ENCODE measurements around the gene XRN2.

Gene XRN2

GRCh38 chr20:21303061-21303871, at the start of gene XRN2:
Gene XRN2 (plus strand): TSS chr20:21303331. CDS start chr20:21303399, 68 bp downstream.
- H3K27me3 ChIP-seq (ENCODE audit: insufficient read depth, low read depth, severe bottlenecking): no peaks in the 10 kb centered on the region
- peak within 1 kb of the TSS; percentile 99 for H3K27ac ChIP-seq
- no peaks in the 10 kb centered on the region for H3K9me3 ChIP-seq (ENCODE audit: severe bottlenecking)
- peaks cover 12% of the 10 kb centered on the region for H3K36me3 ChIP-seq
- H3K4me3 ChIP-seq (ENCODE audit: low read depth, low read length): peak within 1 kb of the TSS; percentile 98
- DNase-seq: peak; percentile 94
- TF ChIP-seq CTCF (IDR thresholded peaks at IDR 0.05; ENCODE audit: low read depth, low read length): 0 out of 2 replicates have a peak, but pooled peaks have one; percentile 2

- Histone ChIP-seq H3K9me3 (ENCODE audit: severe bottlenecking) (no peaks in the 10 kb centered on the region), H3K36me3 (no peaks in the 10 kb centered on the region), H3K4me3 (ENCODE audit: low read depth, low read length) (no peak overlapping the region), H3K27me3 (ENCODE audit: insufficient read depth, low read depth, severe bottlenecking) (no peaks in the 10 kb centered on the region), H3K27ac (no peak overlapping the region)
- TF ChIP-seq CTCF (IDR thresholded peaks at IDR 0.05; ENCODE audit: low read depth, low read length): no peak
- no peak for DNase-seq
Measured at GRCh38 chr20:21257192-21257591, 45.9 kb upstream of the XRN2 start.

- DNase-seq: no peak
- Histone ChIP-seq H3K4me3 (ENCODE audit: low read depth, low read length) (no peak overlapping the region), H3K27ac (no peak overlapping the region), H3K9me3 (ENCODE audit: severe bottlenecking) (no peaks in the 10 kb centered on the region), H3K27me3 (ENCODE audit: insufficient read depth, low read depth, severe bottlenecking) (no peaks in the 10 kb centered on the region), H3K36me3 (no peaks in the 10 kb centered on the region)
- TF ChIP-seq CTCF (IDR thresholded peaks at IDR 0.05; ENCODE audit: low read depth, low read length): no peak
Measured at GRCh38 chr20:21258411-21258810, 44.7 kb upstream of the XRN2 start.

GRCh38 chr20:21259346-21259745, 43.8 kb upstream of the XRN2 start:
- no peak for TF ChIP-seq CTCF (IDR thresholded peaks at IDR 0.05; ENCODE audit: low read depth, low read length)
- H3K4me3 ChIP-seq (ENCODE audit: low read depth, low read length): no peak overlapping the region

GRCh38 chr20:21262812-21263211, 40.3 kb upstream of the XRN2 start:
- Histone ChIP-seq H3K27me3 (ENCODE audit: insufficient read depth, low read depth, severe bottlenecking) (no peaks in the 10 kb centered on the region), H3K27ac (no peak overlapping the region), H3K4me3 (ENCODE audit: low read depth, low read length) (no peak overlapping the region), H3K9me3 (ENCODE audit: severe bottlenecking) (no peaks in the 10 kb centered on the region), H3K36me3 (no peaks in the 10 kb centered on the region)
- TF ChIP-seq CTCF (IDR thresholded peaks at IDR 0.05; ENCODE audit: low read depth, low read length): no peak
- no peak for DNase-seq

More at GRCh38 chr20:21259346-21259745, 43.8 kb upstream of the XRN2 start:
- no peaks in the 10 kb centered on the region for H3K36me3 ChIP-seq
- no peaks in the 10 kb centered on the region for H3K9me3 ChIP-seq (ENCODE audit: severe bottlenecking)
- DNase-seq: no peak
- H3K27me3 ChIP-seq (ENCODE audit: insufficient read depth, low read depth, severe bottlenecking): no peaks in the 10 kb centered on the region
- H3K27ac ChIP-seq: no peak overlapping the region
